Activated CD4-positive, CD25-positive, alpha-beta regulatory T cell treated with anti-CD3 and anti-CD28 coated beads, Interleukin-2, amount 50 U/mL, for 72 hours (primary cell): ENCODE data around the gene SERPINB11.
"Not testable (repeated sequence)": the region's sequence is repeated elsewhere in the genome, so short reads cannot be mapped to it uniquely, and the experiment has no call there.

Experiments used
- DNase-seq: peaks from one replicate; pipeline ENCODE4 v3.0.0; 2021

Gene SERPINB11

GRCh38 chr18:63731215-63731614 lies 28.5 kb downstream of the SERPINB11 start:
- no peak for DNase-seq

- DNase-seq: no peak
Measured at GRCh38 chr18:63736876-63737275, 34.1 kb downstream of the SERPINB11 start.

GRCh38 chr18:63741769-63742168 lies 39.0 kb downstream of the SERPINB11 start:
- no peak for DNase-seq

- no peak for DNase-seq
Measured at GRCh38 chr18:63747006-63747405, 44.2 kb downstream of the SERPINB11 start.

GRCh38 chr18:63749489-63749888 lies 46.7 kb downstream of the SERPINB11 start:
- no peak for DNase-seq

- no peak for DNase-seq
Measured at GRCh38 chr18:63752636-63753035, 49.9 kb downstream of the SERPINB11 start.

- no peak for DNase-seq
Measured at GRCh38 chr18:63753676-63754075, 50.9 kb downstream of the SERPINB11 start.

GRCh38 chr18:63757541-63757940 lies 54.8 kb downstream of the SERPINB11 start:
- DNase-seq: no peak

- no peak for DNase-seq
Measured at GRCh38 chr18:63758615-63759240, 56.0 kb downstream of the SERPINB11 start.

- DNase-seq: not testable (repeated sequence)
Measured at GRCh38 chr18:63759786-63760185, 57.0 kb downstream of the SERPINB11 start.

- DNase-seq: no peak
Measured at GRCh38 chr18:63762518-63762917, 59.8 kb downstream of the SERPINB11 start.

- DNase-seq: no peak
Measured at GRCh38 chr18:63763831-63764600, 61.3 kb downstream of the SERPINB11 start.

- no peak for DNase-seq
Measured at GRCh38 chr18:63765837-63766236, 63.1 kb downstream of the SERPINB11 start.
